ENCODE results near the gene HELT.
"Not testable (repeated sequence)": the region's sequence is repeated elsewhere in the genome, so short reads cannot be mapped to it uniquely, and the experiment has no call there.

Gene HELT

GRCh38 chr4:185035284-185035683 lies 17.0 kb downstream of the HELT start:
- H3K4me3 ChIP-seq (ENCODE audit: control insufficient read depth, low read depth, low read length): no peak overlapping the region
- DNase-seq (ENCODE audit: low read depth): no peak
- TF ChIP-seq CTCF (IDR thresholded peaks at IDR 0.05; ENCODE audit: control insufficient read depth, insufficient read depth, low read depth, low read length, missing control alignments): no peak

- no peak for TF ChIP-seq CTCF (IDR thresholded peaks at IDR 0.05; ENCODE audit: control insufficient read depth, insufficient read depth, low read depth, low read length, missing control alignments)
- H3K4me3 ChIP-seq (ENCODE audit: control insufficient read depth, low read depth, low read length): no peak overlapping the region
- no peak for DNase-seq (ENCODE audit: low read depth)
Measured at GRCh38 chr4:185036019-185036418, 17.7 kb downstream of the HELT start.

DNA sequence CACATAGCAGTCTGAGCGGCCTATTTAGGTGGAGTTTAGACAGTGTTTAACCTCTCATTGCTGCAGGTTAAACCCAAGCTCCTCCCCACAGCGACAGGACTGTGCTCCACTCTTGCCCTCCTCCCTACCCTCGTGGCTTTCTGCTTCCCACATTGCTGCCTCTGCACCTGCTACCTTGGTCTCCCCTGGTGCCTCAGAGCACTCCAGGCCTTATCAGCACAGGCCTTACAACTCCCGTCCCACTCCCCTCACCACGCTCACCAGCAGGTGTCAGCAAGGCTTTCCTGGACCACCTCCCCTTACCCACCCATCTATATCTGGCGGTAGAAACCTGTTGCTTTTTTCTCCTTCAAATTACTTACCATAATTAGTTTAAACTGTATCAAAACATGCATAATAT lies 18.6 kb downstream of the HELT start:
- no peak for DNase-seq (ENCODE audit: low read depth)
- H3K4me3 ChIP-seq (ENCODE audit: control insufficient read depth, low read depth, low read length): no peak overlapping the region
- no peak for TF ChIP-seq CTCF (IDR thresholded peaks at IDR 0.05; ENCODE audit: control insufficient read depth, insufficient read depth, low read depth, low read length, missing control alignments)

- TF ChIP-seq CTCF (IDR thresholded peaks at IDR 0.05; ENCODE audit: control insufficient read depth, insufficient read depth, low read depth, low read length, missing control alignments): peak; percentile 80
- DNase-seq (ENCODE audit: low read depth): peak; percentile 10
- H3K4me3 ChIP-seq (ENCODE audit: control insufficient read depth, low read depth, low read length): no peak overlapping the region
Measured at GRCh38 chr4:185039508-185040273, 21.4 kb downstream of the HELT start.

GRCh38 chr4:185040523-185040922 lies 22.2 kb downstream of the HELT start:
- no peak for DNase-seq (ENCODE audit: low read depth)
- TF ChIP-seq CTCF (IDR thresholded peaks at IDR 0.05; ENCODE audit: control insufficient read depth, insufficient read depth, low read depth, low read length, missing control alignments): no peak
- no peak overlapping the region for H3K4me3 ChIP-seq (ENCODE audit: control insufficient read depth, low read depth, low read length)

DNA sequence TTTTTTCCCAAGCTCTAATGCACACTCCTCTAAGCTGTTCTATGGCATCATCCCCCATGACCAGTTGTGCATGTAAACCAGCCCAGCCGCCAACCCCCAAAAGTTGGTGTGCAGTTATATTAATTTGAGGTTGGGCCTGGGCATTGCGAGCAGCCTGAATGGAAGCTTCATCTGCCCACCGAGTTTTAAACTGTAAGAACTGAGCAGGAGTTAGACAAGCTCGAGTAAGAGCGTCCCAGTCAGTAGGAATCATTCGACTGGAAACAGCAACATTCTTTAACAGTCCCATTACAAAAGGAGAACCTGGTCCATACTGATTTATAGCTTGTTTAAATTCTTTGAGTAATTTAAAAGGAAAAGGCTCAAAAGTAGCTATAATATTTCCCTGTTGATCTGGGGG lies 32.0 kb downstream of the HELT start:
- H3K4me3 ChIP-seq (ENCODE audit: control insufficient read depth, low read depth, low read length); DNase-seq (ENCODE audit: low read depth): not testable (repeated sequence)

GRCh38 chr4:185051283-185051682 lies 33.0 kb downstream of the HELT start:
- not testable (repeated sequence) for DNase-seq (ENCODE audit: low read depth)

GRCh38 chr4:185053746-185054145 lies 35.5 kb downstream of the HELT start:
- no peak for DNase-seq (ENCODE audit: low read depth)
- no peak overlapping the region for H3K4me3 ChIP-seq (ENCODE audit: control insufficient read depth, low read depth, low read length)
- no peak for TF ChIP-seq CTCF (IDR thresholded peaks at IDR 0.05; ENCODE audit: control insufficient read depth, insufficient read depth, low read depth, low read length, missing control alignments)

More at GRCh38 chr4:185051283-185051682, 33.0 kb downstream of the HELT start:
- not testable (repeated sequence) for H3K4me3 ChIP-seq (ENCODE audit: control insufficient read depth, low read depth, low read length)

Data from AG09309 (cell line).